ENCODE measurements around the gene ELANE. TPM values are rescaled to one million over a fixed set of nuclear protein-coding genes. Genes with fewer than 3 reads are reported as not detected.

ELANE gene
- total and polyA plus RNA-seq, 9 of the 15 experiments (the other 6 are each of a cell fraction or from before 2014, with no cell fraction given) = not detected

DNA sequence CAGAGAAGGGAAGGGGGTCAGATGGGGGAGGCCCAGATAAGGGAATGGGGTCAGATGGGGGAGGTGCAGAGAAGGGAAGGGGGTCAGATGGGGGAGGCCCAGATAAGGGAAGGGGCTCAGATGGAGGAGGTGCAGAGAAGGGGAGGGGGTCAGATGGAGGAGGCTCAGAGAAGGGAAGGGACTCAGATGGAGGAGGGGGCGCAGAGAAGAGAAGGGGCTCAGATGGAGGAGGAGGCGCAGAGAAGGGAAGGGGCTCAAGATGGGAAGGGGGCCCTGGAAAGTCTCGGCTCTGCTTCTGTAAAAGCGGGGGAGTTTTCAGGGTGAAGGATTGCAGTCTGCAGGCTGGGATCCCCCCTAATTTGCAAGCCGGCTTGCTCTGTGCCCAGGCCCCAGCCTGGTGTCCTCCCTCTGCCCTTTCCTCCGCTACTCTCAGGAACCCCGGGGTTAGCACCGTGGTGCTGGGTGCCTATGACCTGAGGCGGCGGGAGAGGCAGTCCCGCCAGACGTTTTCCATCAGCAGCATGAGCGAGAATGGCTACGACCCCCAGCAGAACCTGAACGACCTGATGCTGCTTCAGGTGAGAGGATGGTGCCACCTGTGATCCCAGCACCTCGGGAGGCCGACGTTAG is 22.9 kb upstream of the ELANE start:
- no TSS peak for BruUV-seq (replicated peaks)
- Histone ChIP-seq H2AFZ (ENCODE audit: low read depth, low read length) (no peak overlapping the region), H3K27me3 (ENCODE audit: control insufficient read depth in 2 of 2, insufficient read depth in 2 of 2, low read length in 2 of 2) (no peaks in the 10 kb centered on the region), H3K36me3 (ENCODE audit: control insufficient read depth, insufficient read depth, low read length) (no peaks in the 10 kb centered on the region), H3K4me3 (no peak overlapping the region), H3K9me3 (replicated peaks; ENCODE audit: control insufficient read depth, insufficient read depth, low read depth, low read length) (no peaks in the 10 kb centered on the region), H3K4me2 (ENCODE audit: insufficient read depth, low read length) (no peak overlapping the region), H3K27ac (ENCODE audit: extremely low read depth, low read depth, low read length) (no peak overlapping the region), H3K9ac (ENCODE audit: insufficient read depth in 1 of 2, low read depth in 2 of 2, low read length in 2 of 2) (peak overlapping the region in 1 of 2 experiments; percentile 78; a peak in 2 of 4 replicates), H3K79me2 (ENCODE audit: control insufficient read depth, insufficient read depth, low read length) (no peaks in the 10 kb centered on the region; the same call in 2 of the 3 replicates), H4K20me1 (replicated peaks; ENCODE audit: control insufficient read depth, insufficient read depth, low read length) (no peaks in the 10 kb centered on the region), H3K4me1 (replicated peaks in 1 of 2; ENCODE audit: control insufficient read depth in 2 of 2, insufficient read depth in 2 of 2, low read length in 2 of 2) (peaks cover 1 to 55% of the 10 kb centered on the region in 2 experiments; a peak in 4 of 5 replicates), H3K9me1 (ENCODE audit: control insufficient read depth, insufficient read depth, low read length) (no peaks in the 10 kb centered on the region)
- intact Hi-C loops (cut with micrococcal nuclease) = no loop called here
- TF ChIP-seq CBX8 (IDR thresholded peaks at IDR 0.05; ENCODE audit: borderline replicate concordance, extremely low read depth, low read depth, low read length, poor library complexity, severe bottlenecking) (no peak), ZFP36 (IDR thresholded peaks at IDR 0.05; ENCODE audit: low read depth, low read length, partially characterized antibody) (peak; percentile 78), RBFOX2 (IDR thresholded peaks at IDR 0.05; ENCODE audit: low read depth, low read length) (0 out of 2 replicates have a peak, but pooled peaks have one; percentile 15)
- TF ChIP-seq, protein P1, sequence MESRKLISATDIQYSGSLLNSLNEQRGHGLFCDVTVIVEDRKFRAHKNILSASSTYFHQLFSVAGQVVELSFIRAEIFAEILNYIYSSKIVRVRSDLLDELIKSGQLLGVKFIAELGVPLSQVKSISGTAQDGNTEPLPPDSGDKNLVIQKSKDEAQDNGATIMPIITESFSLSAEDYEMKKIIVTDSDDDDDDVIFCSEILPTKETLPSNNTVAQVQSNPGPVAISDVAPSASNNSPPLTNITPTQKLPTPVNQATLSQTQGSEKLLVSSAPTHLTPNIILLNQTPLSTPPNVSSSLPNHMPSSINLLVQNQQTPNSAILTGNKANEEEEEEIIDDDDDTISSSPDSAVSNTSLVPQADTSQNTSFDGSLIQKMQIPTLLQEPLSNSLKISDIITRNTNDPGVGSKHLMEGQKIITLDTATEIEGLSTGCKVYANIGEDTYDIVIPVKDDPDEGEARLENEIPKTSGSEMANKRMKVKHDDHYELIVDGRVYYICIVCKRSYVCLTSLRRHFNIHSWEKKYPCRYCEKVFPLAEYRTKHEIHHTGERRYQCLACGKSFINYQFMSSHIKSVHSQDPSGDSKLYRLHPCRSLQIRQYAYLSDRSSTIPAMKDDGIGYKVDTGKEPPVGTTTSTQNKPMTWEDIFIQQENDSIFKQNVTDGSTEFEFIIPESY (CRISPR knock-in tag; IDR thresholded peaks at IDR 0.05) = peak; percentile 87
- TF ChIP-seq, protein P2, sequence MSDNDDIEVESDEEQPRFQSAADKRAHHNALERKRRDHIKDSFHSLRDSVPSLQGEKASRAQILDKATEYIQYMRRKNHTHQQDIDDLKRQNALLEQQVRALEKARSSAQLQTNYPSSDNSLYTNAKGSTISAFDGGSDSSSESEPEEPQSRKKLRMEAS (CRISPR knock-in tag; IDR thresholded peaks at IDR 0.05) = 0 out of 2 replicates have a peak, but pooled peaks have one; percentile 23
- ATAC-seq (no peak), DNase-seq (ENCODE audit: extremely low read depth in 1 of 4, low spot score in 3 of 4) (no peak), FAIRE-seq (no peak)
- ChIA-PET CTCF (ENCODE audit: low intra/inter-chr PET ratio) (interaction anchor here (1.2 kb wide), 1 partner anchor 59 kb away, joined by 3 read pairs; no protein-coding TSS in a partner anchor), POLR2A (no interaction called here)
- in situ Hi-C loops (cut with MboI) = no loop called here
- WGBS (ENCODE audit: insufficient coverage, low coverage, missing lambda C conversion rate) = 67% methylated on average over 16 of the region's 18 CpGs
